Measurements from ENCODE around the gene NTM.

GRCh38 chr11:131744847-131745246, 374.4 kb downstream of the NTM start:
- no peak for TF ChIP-seq CTCF (optimal IDR thresholded peaks at IDR 0.05 in 1 of 3, IDR thresholded peaks at IDR 0.05 in 1 of 3, conservative IDR thresholded peaks at IDR 0.05 in 1 of 3; ENCODE audit: extremely low read depth in 1 of 3, insufficient read depth in 2 of 3, low read length in 3 of 3)
- no peak for TF ChIP-seq EZH2 (IDR thresholded peaks at IDR 0.05; ENCODE audit: low read length)
